HAP-1 (cell line): ENCODE results near the gene LSAMP.
"Not testable (repeated sequence)": the region's sequence is repeated elsewhere in the genome, so short reads cannot be mapped to it uniquely, and the experiment has no call there.

Experiments used
- DNase-seq, 2 experiments: peaks; one replicate each; pipeline ENCODE4 v3.0.0-alpha.2; 2016 to 2020; ENCODE audit warnings: low spot score in 2 of 2
- H3K27me3 ChIP-seq: fragments of 250-450 bp; sonication (Bioruptor Pico); 2 replicates; pipeline ENCODE4 v1.5.1; 2020; ENCODE audit warnings: low read depth, mild to moderate bottlenecking, moderate library complexity
- H3K36me3 ChIP-seq: fragments of 250-450 bp; sonication (Bioruptor Pico); replicated peaks from 2 replicates; pipeline ENCODE4 v1.5.1; 2020; ENCODE audit warnings: mild to moderate bottlenecking
- H3K4me1 ChIP-seq: fragments of 250-450 bp; sonication (Bioruptor Pico); 2 replicates; pipeline ENCODE4 v1.5.1; 2020; ENCODE audit warnings: mild to moderate bottlenecking
- H3K4me3 ChIP-seq: fragments of 250-450 bp; sonication (Bioruptor Pico); 2 replicates; pipeline ENCODE4 v1.5.1; 2020; ENCODE audit warnings: mild to moderate bottlenecking, moderate library complexity
- H3K9me3 ChIP-seq: fragments of 250-450 bp; sonication (Bioruptor Pico); 2 replicates; pipeline ENCODE4 v1.5.1; 2020; ENCODE audit warnings: mild to moderate bottlenecking, moderate library complexity
- in situ Hi-C: fragments of 300-500 bp; cut with MboI; formaldehyde crosslinking; loops from 3 replicates; pipeline ENCODE4 v1.14.3; 2020; ENCODE audit warnings: low sequenced_read_pairs, inconsistent platforms, mixed read lengths

Gene LSAMP

GRCh38 chr3:115787818-115788217 lies 657.5 kb downstream of the LSAMP start:
- Histone ChIP-seq H3K36me3 (no peaks in the 10 kb centered on the region), H3K4me3 (no peak overlapping the region), H3K9me3 (no peaks in the 10 kb centered on the region), H3K27me3 (no peaks in the 10 kb centered on the region), H3K4me1 (peaks cover 9% of the 10 kb centered on the region)
- in situ Hi-C loops = no loop called here
- DNase-seq = no peak

GRCh38 chr3:115785782-115786181 lies 659.5 kb downstream of the LSAMP start:
- H3K4me3 ChIP-seq = no peak overlapping the region
- H3K36me3 ChIP-seq = no peaks in the 10 kb centered on the region
- no peaks in the 10 kb centered on the region for H3K27me3 ChIP-seq
- H3K9me3 ChIP-seq = no peaks in the 10 kb centered on the region
- no peak for DNase-seq
- in situ Hi-C loops = no loop called here
- H3K4me1 ChIP-seq = peaks cover 9% of the 10 kb centered on the region

GRCh38 chr3:115784739-115785536 lies 660.3 kb downstream of the LSAMP start:
- no peaks in the 10 kb centered on the region for H3K27me3 ChIP-seq
- H3K36me3 ChIP-seq = no peaks in the 10 kb centered on the region
- in situ Hi-C loops = no loop called here
- H3K9me3 ChIP-seq = no peaks in the 10 kb centered on the region
- H3K4me1 ChIP-seq = peaks cover 9% of the 10 kb centered on the region
- H3K4me3 ChIP-seq = peak overlapping the region; percentile 46
- peak; percentile 18 to 40 for DNase-seq

GRCh38 chr3:115783938-115784738 lies 661.1 kb downstream of the LSAMP start:
- Histone ChIP-seq H3K4me1 (peaks cover 9% of the 10 kb centered on the region), H3K36me3 (no peaks in the 10 kb centered on the region), H3K9me3 (no peaks in the 10 kb centered on the region), H3K27me3 (no peaks in the 10 kb centered on the region), H3K4me3 (peak overlapping the region; percentile 46)
- DNase-seq = peak; percentile 90 to 97
- in situ Hi-C loops = no loop called here

GRCh38 chr3:115783426-115783825 lies 661.9 kb downstream of the LSAMP start:
- H3K9me3 ChIP-seq, H3K27me3 ChIP-seq, in situ Hi-C loops, H3K36me3 ChIP-seq, DNase-seq, H3K4me1 ChIP-seq: not testable (repeated sequence)
- peak overlapping the region; percentile 46 for H3K4me3 ChIP-seq

- H3K4me1 ChIP-seq = no peaks in the 10 kb centered on the region
- in situ Hi-C loops = no loop called here
- no peaks in the 10 kb centered on the region for H3K27me3 ChIP-seq
- DNase-seq = no peak
- no peak overlapping the region for H3K4me3 ChIP-seq
- no peaks in the 10 kb centered on the region for H3K36me3 ChIP-seq
- no peaks in the 10 kb centered on the region for H3K9me3 ChIP-seq
These were observed 666.3 kb downstream of the LSAMP start for GRCh38 chr3:115779011-115779410.

GRCh38 chr3:115772951-115773350 lies 672.3 kb downstream of the LSAMP start:
- no peaks in the 10 kb centered on the region for H3K4me1 ChIP-seq
- in situ Hi-C loops = no loop called here
- H3K36me3 ChIP-seq = no peaks in the 10 kb centered on the region
- no peak overlapping the region for H3K4me3 ChIP-seq
- H3K9me3 ChIP-seq = no peaks in the 10 kb centered on the region
- H3K27me3 ChIP-seq = no peaks in the 10 kb centered on the region
- DNase-seq = no peak

GRCh38 chr3:115768661-115769060 lies 676.6 kb downstream of the LSAMP start:
- Histone ChIP-seq H3K36me3 (no peaks in the 10 kb centered on the region), H3K27me3 (no peaks in the 10 kb centered on the region), H3K4me1 (peaks cover 17% of the 10 kb centered on the region), H3K4me3 (no peak overlapping the region), H3K9me3 (no peaks in the 10 kb centered on the region)
- in situ Hi-C loops = no loop called here
- no peak for DNase-seq

- Histone ChIP-seq H3K4me3 (no peak overlapping the region), H3K9me3 (no peaks in the 10 kb centered on the region), H3K4me1 (peaks cover 17% of the 10 kb centered on the region), H3K27me3 (no peaks in the 10 kb centered on the region), H3K36me3 (no peaks in the 10 kb centered on the region)
- peak; percentile 41 to 84 for DNase-seq
- in situ Hi-C loops = no loop called here
These were observed 678.5 kb downstream of the LSAMP start for GRCh38 chr3:115766587-115767482.

GRCh38 chr3:115761927-115762305 lies 683.4 kb downstream of the LSAMP start:
- in situ Hi-C loops = no loop called here
- Histone ChIP-seq H3K4me3 (no peak overlapping the region), H3K9me3 (no peaks in the 10 kb centered on the region), H3K36me3 (no peaks in the 10 kb centered on the region), H3K4me1 (peaks cover 9% of the 10 kb centered on the region), H3K27me3 (no peaks in the 10 kb centered on the region)
- DNase-seq = no peak

- Histone ChIP-seq H3K4me1 (no peaks in the 10 kb centered on the region; the same call in 1 of the 2 replicates), H3K36me3 (no peaks in the 10 kb centered on the region)
These were observed 684.6 kb downstream of the LSAMP start for GRCh38 chr3:115760716-115761115.

GRCh38 chr3:115758076-115758763 lies 687.1 kb downstream of the LSAMP start:
- in situ Hi-C loops = no loop called here
- Histone ChIP-seq H3K4me1 (no peaks in the 10 kb centered on the region), H3K27me3 (no peaks in the 10 kb centered on the region), H3K36me3 (no peaks in the 10 kb centered on the region), H3K9me3 (no peaks in the 10 kb centered on the region), H3K4me3 (no peak overlapping the region)
- DNase-seq = no peak

More at GRCh38 chr3:115760716-115761115, 684.6 kb downstream of the LSAMP start:
- in situ Hi-C loops = no loop called here
- Histone ChIP-seq H3K9me3 (no peaks in the 10 kb centered on the region), H3K27me3 (no peaks in the 10 kb centered on the region), H3K4me3 (no peak overlapping the region)
- no peak for DNase-seq

GRCh38 chr3:115752978-115753377 lies 692.3 kb downstream of the LSAMP start:
- H3K9me3 ChIP-seq, DNase-seq, H3K4me1 ChIP-seq, H3K36me3 ChIP-seq, H3K27me3 ChIP-seq, in situ Hi-C loops, H3K4me3 ChIP-seq: not testable (repeated sequence)
